Rectal smooth muscle tissue (tissue), 1 donor: ENCODE measurements around the gene AGBL4.
A peak's percentile ranks its signal among the peaks of the same experiment; 100 is the strongest.
"Not testable (repeated sequence)": the region's sequence is repeated elsewhere in the genome, so short reads cannot be mapped to it uniquely, and the experiment has no call there.

ENCODE experiments used
- H3K27ac ChIP-seq: one replicate; pipeline ENCODE4 v1.7.0; 2013; ENCODE audit warnings: low read depth, low read length, inconsistent platforms
- H3K27me3 ChIP-seq: one replicate; pipeline ENCODE4 v1.7.0; 2013; ENCODE audit warnings: low read length; ENCODE audit not compliant: control insufficient read depth, insufficient read depth
- H3K36me3 ChIP-seq: one replicate; pipeline ENCODE4 v1.7.0; 2013; ENCODE audit warnings: low read length; ENCODE audit not compliant: control insufficient read depth, insufficient read depth
- H3K4me1 ChIP-seq: one replicate; pipeline ENCODE4 v1.7.0; 2013; ENCODE audit warnings: low read length; ENCODE audit not compliant: control insufficient read depth, insufficient read depth
- H3K4me3 ChIP-seq: one replicate; pipeline ENCODE4 v1.7.0; 2013; ENCODE audit warnings: low read length
- H3K9ac ChIP-seq: one replicate; pipeline ENCODE4 v1.7.0; 2013; ENCODE audit warnings: low read length

Gene AGBL4

DNA sequence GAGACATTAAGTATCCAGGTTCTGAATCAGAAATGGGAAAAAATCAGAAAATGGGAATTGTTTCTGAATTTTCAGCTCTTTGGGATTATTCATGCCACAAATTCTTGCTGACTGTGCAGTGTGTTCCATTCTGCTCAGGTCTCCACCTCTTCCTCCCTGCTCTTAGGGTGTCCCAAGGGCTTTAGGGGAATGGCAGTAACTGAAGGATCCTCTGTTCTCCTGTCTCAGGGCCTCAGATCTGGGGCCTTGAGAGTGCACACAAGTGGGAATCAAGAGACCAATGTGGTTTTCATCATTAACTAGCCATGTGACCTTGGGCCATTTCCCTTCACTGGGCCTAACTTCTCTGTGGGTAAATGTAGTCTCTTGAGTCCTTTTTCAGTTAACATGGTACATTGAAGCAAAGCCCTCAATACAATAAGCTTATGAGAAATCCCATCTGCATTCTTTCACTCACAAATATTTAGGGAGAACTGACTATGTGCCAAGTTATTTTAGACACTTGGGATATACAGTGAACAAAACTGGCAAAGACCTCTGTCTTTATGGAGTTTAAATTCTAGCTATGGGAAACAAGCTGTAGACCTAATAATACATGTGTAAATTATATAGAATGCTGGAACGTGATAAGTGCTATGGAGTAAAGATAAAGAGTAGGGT lies 1476.1 kb downstream of the AGBL4 start:
- H3K4me3 ChIP-seq = no peak overlapping the region
- no peaks in the 10 kb centered on the region for H3K27me3 ChIP-seq
- H3K9ac ChIP-seq = no peak overlapping the region
- H3K4me1 ChIP-seq = peaks cover 6% of the 10 kb centered on the region
- no peak overlapping the region for H3K27ac ChIP-seq
- no peaks in the 10 kb centered on the region for H3K36me3 ChIP-seq

- H3K36me3 ChIP-seq = no peaks in the 10 kb centered on the region
- H3K27me3 ChIP-seq = no peaks in the 10 kb centered on the region
- H3K9ac ChIP-seq = no peak overlapping the region
Observed at GRCh38 chr1:48543854-48544253, 1479.9 kb downstream of the AGBL4 start.

GRCh38 chr1:48540587-48540986 lies 1483.2 kb downstream of the AGBL4 start:
- H3K4me1 ChIP-seq = peaks cover 3% of the 10 kb centered on the region
- H3K36me3 ChIP-seq = no peaks in the 10 kb centered on the region
- H3K4me3 ChIP-seq = no peak overlapping the region
- no peak overlapping the region for H3K27ac ChIP-seq
- no peak overlapping the region for H3K9ac ChIP-seq
- H3K27me3 ChIP-seq = no peaks in the 10 kb centered on the region

More at GRCh38 chr1:48543854-48544253, 1479.9 kb downstream of the AGBL4 start:
- H3K4me1 ChIP-seq = peaks cover 6% of the 10 kb centered on the region
- no peak overlapping the region for H3K4me3 ChIP-seq
- no peak overlapping the region for H3K27ac ChIP-seq

DNA sequence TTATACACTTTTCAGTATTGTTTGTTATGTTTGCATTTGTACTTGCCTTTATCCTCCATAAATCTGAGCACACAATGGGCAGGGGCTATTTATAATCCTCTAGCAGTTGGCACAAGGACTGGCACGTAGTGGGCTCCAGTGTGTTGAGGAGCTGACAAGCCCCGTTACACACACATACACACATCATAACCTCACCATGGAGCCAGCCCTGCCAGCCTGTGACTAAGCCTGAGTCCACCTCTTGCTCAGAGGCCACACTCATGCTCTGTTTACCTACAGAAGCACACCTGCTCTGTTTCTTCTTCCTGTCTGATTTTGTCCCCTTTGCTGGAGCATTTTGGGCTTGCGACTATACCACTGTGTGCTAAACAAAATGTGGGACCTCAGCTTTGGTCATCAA lies 1487.3 kb downstream of the AGBL4 start:
- Histone ChIP-seq H3K36me3 (no peaks in the 10 kb centered on the region), H3K27ac (no peak overlapping the region), H3K4me1 (no peaks in the 10 kb centered on the region), H3K27me3 (no peaks in the 10 kb centered on the region), H3K9ac (no peak overlapping the region), H3K4me3 (no peak overlapping the region)

DNA sequence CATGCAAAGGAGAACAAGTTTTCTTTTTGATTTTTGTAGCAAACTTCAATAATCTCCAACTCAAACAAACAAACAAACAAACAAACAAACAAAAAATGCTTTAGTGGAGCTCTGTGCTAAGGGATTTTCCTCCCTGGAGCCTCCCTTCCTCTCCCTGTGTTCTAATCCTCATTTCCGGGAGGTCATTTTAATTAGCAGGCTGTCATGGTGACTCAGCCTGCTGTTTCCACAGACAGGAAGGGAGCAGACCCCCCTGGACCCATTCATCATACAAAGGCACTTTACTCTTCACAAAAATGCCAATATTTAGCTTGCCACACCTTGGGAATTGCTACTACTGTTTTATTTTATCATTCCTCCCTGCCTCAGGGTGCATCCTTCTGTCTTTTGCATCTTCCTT lies 1490.8 kb downstream of the AGBL4 start:
- no peaks in the 10 kb centered on the region for H3K36me3 ChIP-seq
- H3K27me3 ChIP-seq = no peaks in the 10 kb centered on the region
- H3K4me3 ChIP-seq = no peak overlapping the region
- H3K9ac ChIP-seq = no peak overlapping the region
- H3K4me1 ChIP-seq = no peaks in the 10 kb centered on the region
- H3K27ac ChIP-seq = no peak overlapping the region

GRCh38 chr1:48530727-48531351 lies 1492.9 kb downstream of the AGBL4 start:
- peaks cover 2% of the 10 kb centered on the region for H3K4me1 ChIP-seq
- H3K27me3 ChIP-seq = no peaks in the 10 kb centered on the region
- H3K27ac ChIP-seq = no peak overlapping the region
- no peak overlapping the region for H3K9ac ChIP-seq
- H3K4me3 ChIP-seq = no peak overlapping the region
- no peaks in the 10 kb centered on the region for H3K36me3 ChIP-seq

DNA sequence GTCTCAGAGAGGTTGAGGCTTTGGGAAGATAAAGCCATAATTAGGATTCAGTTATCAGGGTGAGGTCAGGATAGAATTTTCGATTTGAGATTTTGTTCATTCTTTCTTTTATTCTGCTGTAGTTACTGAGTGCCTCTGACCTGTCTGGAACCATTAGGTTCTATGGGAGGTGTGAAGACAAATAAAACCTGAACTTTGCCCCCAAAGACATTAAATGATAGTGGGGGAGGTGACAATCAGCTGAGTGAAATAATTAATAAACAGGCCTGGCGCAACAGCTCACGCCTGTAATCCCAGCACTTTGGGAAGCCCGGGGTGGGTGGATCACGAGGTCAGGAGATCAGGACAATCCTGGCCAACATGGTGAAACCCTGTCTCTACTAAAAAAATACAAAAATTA lies 1496.7 kb downstream of the AGBL4 start:
- no peak overlapping the region for H3K27ac ChIP-seq
- no peak overlapping the region for H3K4me3 ChIP-seq
- H3K36me3 ChIP-seq = no peaks in the 10 kb centered on the region
- no peak overlapping the region for H3K9ac ChIP-seq
- no peaks in the 10 kb centered on the region for H3K27me3 ChIP-seq
- peaks cover 2% of the 10 kb centered on the region for H3K4me1 ChIP-seq

GRCh38 chr1:48526008-48526710 lies 1497.6 kb downstream of the AGBL4 start:
- peak overlapping the region; percentile 48 for H3K27ac ChIP-seq
- no peak overlapping the region for H3K4me3 ChIP-seq
- H3K9ac ChIP-seq = no peak overlapping the region
- no peaks in the 10 kb centered on the region for H3K27me3 ChIP-seq
- H3K4me1 ChIP-seq = peaks cover 2% of the 10 kb centered on the region
- H3K36me3 ChIP-seq = no peaks in the 10 kb centered on the region

DNA sequence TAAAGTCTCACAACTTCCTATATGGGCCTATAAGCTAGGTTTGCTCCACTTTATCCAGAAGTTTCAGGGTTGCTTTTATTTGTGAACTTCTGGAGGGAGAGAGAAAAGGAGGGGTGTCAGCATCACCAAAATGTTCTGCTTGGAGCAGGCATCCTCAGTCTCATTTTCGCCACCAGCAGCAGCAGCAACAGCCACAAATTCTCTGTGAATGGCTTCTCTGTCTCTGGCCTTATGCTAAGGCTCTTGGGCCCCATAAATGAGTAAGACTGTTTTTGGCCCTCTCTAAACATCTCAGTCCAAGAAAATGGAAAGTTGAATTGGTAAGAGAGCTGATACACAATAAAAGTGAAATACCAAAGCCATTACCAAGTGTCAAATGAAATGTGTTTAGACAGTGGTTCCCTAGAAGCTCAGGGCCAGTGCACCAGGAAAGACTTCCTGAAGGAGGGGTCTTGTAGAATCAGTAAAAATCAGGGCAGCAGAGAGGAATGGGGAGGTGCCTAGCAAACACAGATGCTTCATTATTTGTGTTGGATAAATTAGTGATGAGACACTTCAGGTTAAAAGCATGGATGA lies 1498.8 kb downstream of the AGBL4 start:
- H3K36me3 ChIP-seq = no peaks in the 10 kb centered on the region
- H3K27me3 ChIP-seq = no peaks in the 10 kb centered on the region
- no peak overlapping the region for H3K4me3 ChIP-seq
- H3K9ac ChIP-seq = no peak overlapping the region
- peaks cover 2% of the 10 kb centered on the region for H3K4me1 ChIP-seq
- H3K27ac ChIP-seq = no peak overlapping the region

DNA sequence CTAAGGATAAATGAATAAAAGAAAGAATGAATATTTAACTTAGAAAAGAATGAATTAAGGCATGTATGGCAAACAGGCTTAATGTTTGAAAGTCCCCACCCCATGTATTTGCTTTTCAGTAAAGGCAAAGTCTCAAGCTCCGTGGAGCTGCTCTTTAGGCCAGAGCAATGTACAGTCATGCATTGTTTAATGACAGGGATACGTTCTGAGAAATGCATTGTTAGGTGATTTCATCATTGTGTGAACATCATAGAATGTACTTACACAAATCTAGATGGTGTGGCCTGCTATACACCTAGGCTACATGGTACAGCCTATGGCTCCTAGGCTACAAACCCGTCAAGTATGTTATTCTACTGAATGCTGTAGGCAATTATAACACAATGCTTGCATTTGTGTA lies 1500.2 kb downstream of the AGBL4 start:
- Histone ChIP-seq H3K36me3 (no peaks in the 10 kb centered on the region), H3K4me3 (no peak overlapping the region), H3K27me3 (no peaks in the 10 kb centered on the region), H3K9ac (no peak overlapping the region), H3K4me1 (peaks cover 2% of the 10 kb centered on the region), H3K27ac (no peak overlapping the region)

- H3K9ac ChIP-seq, H3K4me1 ChIP-seq, H3K27me3 ChIP-seq, H3K4me3 ChIP-seq, H3K36me3 ChIP-seq, H3K27ac ChIP-seq: not testable (repeated sequence)
Observed at GRCh38 chr1:48519896-48520295, 1503.9 kb downstream of the AGBL4 start.

DNA sequence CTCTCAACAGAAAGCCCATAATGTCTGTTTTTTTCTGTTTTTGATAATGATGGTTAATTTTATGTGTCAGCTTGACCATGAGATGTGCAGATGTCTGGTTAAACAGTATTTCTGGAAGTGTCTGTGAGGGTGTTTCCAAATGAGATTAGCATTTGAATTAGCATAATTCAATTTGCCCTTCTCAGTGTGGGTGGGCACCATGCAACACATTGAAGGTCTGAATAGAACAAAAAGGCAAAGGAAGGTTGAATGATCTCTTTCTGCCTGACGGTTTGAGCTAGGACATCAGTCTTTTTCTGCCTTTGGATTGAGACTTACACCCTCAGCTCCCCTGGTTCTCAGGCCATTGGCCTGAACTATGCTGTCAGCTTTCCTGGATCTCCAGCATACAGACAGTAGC lies 1516.9 kb downstream of the AGBL4 start:
- H3K36me3 ChIP-seq = no peaks in the 10 kb centered on the region
- H3K4me3 ChIP-seq = no peak overlapping the region
- H3K27ac ChIP-seq = no peak overlapping the region
- no peaks in the 10 kb centered on the region for H3K27me3 ChIP-seq
- H3K9ac ChIP-seq = no peak overlapping the region
- H3K4me1 ChIP-seq = no peaks in the 10 kb centered on the region
